Keratinocyte (primary cell): Measurements from ENCODE around the gene TAGLN. TPM values are rescaled to one million over a fixed set of nuclear protein-coding genes. Genes with fewer than 3 reads are reported as not detected.

Experiments used
- DNase-seq: peaks from one replicate; pipeline ENCODE4 v3.0.0-alpha.2; 2011; ENCODE audit warnings: low read depth, missing footprints, low spot score
- FAIRE-seq: peaks from 2 replicates; lab custom pipeline; 2011; peaks lifted over from hg19 to GRCh38; lab: Jason Lieb, UNC
- H2AFZ ChIP-seq: 2 replicates; pipeline ENCODE4 v1.6.0; 2012; ENCODE audit warnings: low read length, control low read depth, inconsistent platforms; ENCODE audit not compliant: control insufficient read depth
- H3K27ac ChIP-seq: 2 replicates; pipeline ENCODE4 v1.5.1; 2011; ENCODE audit warnings: low read length; ENCODE audit not compliant: control insufficient read depth, insufficient read depth
- H3K27me3 ChIP-seq: 3 replicates; pipeline ENCODE4 v1.6.0; 2011; ENCODE audit warnings: low read length; ENCODE audit not compliant: control insufficient read depth, insufficient read depth; ENCODE audit errors: extremely low read depth
- H3K36me3 ChIP-seq, 2 experiments: 2 replicates in 1 of 2; 3 replicates in 1 of 2; pipeline ENCODE4 v1.5.1; 2011; ENCODE audit warnings: low read length in 2 of 2, mild to moderate bottlenecking in 1 of 2; ENCODE audit not compliant: control insufficient read depth in 2 of 2, insufficient read depth in 2 of 2; ENCODE audit errors: extremely low read depth in 1 of 2
- H3K4me1 ChIP-seq: 3 replicates; pipeline ENCODE4 v1.5.1; 2011; ENCODE audit warnings: low read length; ENCODE audit not compliant: control insufficient read depth, insufficient read depth; ENCODE audit errors: extremely low read depth
- H3K4me2 ChIP-seq: 3 replicates; pipeline ENCODE4 v1.6.0; 2011; ENCODE audit warnings: low read depth, low read length; ENCODE audit not compliant: control insufficient read depth, insufficient read depth; ENCODE audit errors: extremely low read depth
- H3K4me3 ChIP-seq, 3 experiments: fragments of 200-600 bp in 1 of 3; sonication (generic) in 1 of 3; 2 replicates in 2 of 3; 3 replicates in 1 of 3; pipeline ENCODE4 v1.5.1; 2011 to 2016; ENCODE audit warnings: low read length in 3 of 3, mild to moderate bottlenecking in 3 of 3, control low read depth in 2 of 3, inconsistent platforms in 1 of 3, low read depth in 1 of 3, mixed read lengths in 1 of 3, mixed run types in 1 of 3, moderate library complexity in 1 of 3; ENCODE audit not compliant: control insufficient read depth in 2 of 3, insufficient read depth in 2 of 3; ENCODE audit errors: extremely low read depth in 1 of 3
- H3K79me2 ChIP-seq: 2 replicates; pipeline ENCODE4 v1.6.0; 2012; ENCODE audit warnings: low read length; ENCODE audit not compliant: control insufficient read depth, insufficient read depth
- H3K9ac ChIP-seq: 3 replicates; pipeline ENCODE4 v1.6.0; 2011; ENCODE audit warnings: low read length; ENCODE audit not compliant: control insufficient read depth, insufficient read depth; ENCODE audit errors: extremely low read depth
- H3K9me1 ChIP-seq: 3 replicates; pipeline ENCODE4 v1.6.0; 2011; ENCODE audit warnings: low read length; ENCODE audit not compliant: control insufficient read depth, insufficient read depth; ENCODE audit errors: extremely low read depth
- H3K9me3 ChIP-seq: 2 replicates; pipeline ENCODE4 v1.5.1; 2012; ENCODE audit warnings: low read depth, low read length; ENCODE audit not compliant: control insufficient read depth
- H4K20me1 ChIP-seq: 3 replicates; pipeline ENCODE4 v1.6.0; 2011; ENCODE audit warnings: low read length; ENCODE audit not compliant: control insufficient read depth, insufficient read depth; ENCODE audit errors: extremely low read depth
- EZH2 ChIP-seq: IDR thresholded peaks from one replicate; pipeline ENCODE4 v1.6.1; 2012; ENCODE audit warnings: inconsistent platforms, mild to moderate bottlenecking, low read length, moderate library complexity
- dilution Hi-C: fragments of 300-500 bp; cut with MboI; formaldehyde crosslinking; loops from one replicate; pipeline ENCODE4 v1.7.0; 2020; ENCODE audit warnings: low sequenced_read_pairs; ENCODE audit not compliant: extremely low pct_ligation_motif_present
- polyA plus RNA-seq, 5 experiments: library from polyadenylated mRNA; depleted of rRNA in 3 of 5; stranded (reverse) in 3 of 5; stranded (forward) in 1 of 5; unstranded in 1 of 5; fragments of >200 nt; gene quantifications; 1 replicate in 1 of 5; 2 replicates in 3 of 5; 3 replicates in 1 of 5; pipeline versions ENCODE4 v1.2.1 to v1.2.3, GENCODE V29; 2011 to 2012; ENCODE audit warnings: missing spikeins in 2 of 5, low read depth in 1 of 5, low replicate concordance in 1 of 5
- TF ChIP-seq, protein P1 (sequence below), 3 experiments: IDR thresholded peaks in 1 of 3; conservative IDR thresholded peaks in 1 of 3; optimal IDR thresholded peaks in 1 of 3; 2 replicates in 2 of 3; 3 replicates in 1 of 3; pipeline versions ENCODE3 to v1.5.1; 2011; ENCODE audit warnings: low read length in 3 of 3, mild to moderate bottlenecking in 3 of 3, moderate library complexity in 2 of 3, control low read depth in 1 of 3, inconsistent platforms in 1 of 3; ENCODE audit not compliant: insufficient read depth in 2 of 3; ENCODE audit errors: extremely low read depth in 1 of 3

TAGLN gene
- polyA plus RNA-seq, 1 donor (not counting 4 experiments of a cell fraction or from before 2014, with no cell fraction given): 26.6 TPM

DNA sequence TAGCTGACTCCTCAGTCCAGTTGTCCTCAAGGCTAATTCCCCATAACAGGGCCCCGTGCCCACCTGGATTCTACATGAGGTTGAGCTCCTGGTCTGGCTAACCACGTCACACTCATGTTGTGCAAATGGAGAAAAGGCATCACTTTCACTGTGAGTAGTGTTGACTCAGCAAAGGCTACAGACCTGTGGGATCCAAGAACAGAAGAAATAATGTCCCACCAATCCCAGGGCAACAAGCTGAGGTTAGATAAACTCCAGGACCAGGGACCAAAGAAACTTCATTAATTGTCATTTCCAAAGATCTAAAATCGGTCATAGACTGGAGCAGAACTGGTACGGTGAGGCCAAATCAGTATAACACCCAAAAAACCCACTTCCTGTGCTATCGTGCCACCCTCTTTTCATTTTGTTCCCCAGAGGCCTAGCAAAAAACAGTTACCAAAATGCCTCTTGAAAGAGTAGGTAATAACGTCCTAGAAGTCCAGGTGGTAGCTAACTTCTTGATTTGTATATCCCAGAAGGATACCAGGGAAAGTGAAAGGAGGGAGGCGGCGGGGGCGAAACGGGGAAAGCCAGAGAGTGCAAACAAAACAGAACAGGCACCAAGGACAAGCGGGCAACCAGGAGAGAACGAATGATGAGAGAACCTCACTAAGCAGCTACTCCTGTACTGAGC, 31.3 kb downstream of the TAGLN start:
- FAIRE-seq (peak; percentile 20), DNase-seq (no peak)
- Histone ChIP-seq H3K4me2 (peak overlapping the region; percentile 82), H3K36me3 (peaks cover 22 to 40% of the 10 kb centered on the region in 2 experiments), H3K9ac (peak overlapping the region; percentile 83), H2AFZ (no peak overlapping the region), H3K27ac (peak overlapping the region; percentile 86), H3K4me3 (peak overlapping the region; percentile 83 to 97 (median 86)), H3K27me3 (no peaks in the 10 kb centered on the region), H3K4me1 (peaks cover 20% of the 10 kb centered on the region), H3K9me1 (no peaks in the 10 kb centered on the region), H4K20me1 (no peaks in the 10 kb centered on the region), H3K9me3 (no peaks in the 10 kb centered on the region), H3K79me2 (peaks cover 43% of the 10 kb centered on the region)
- dilution Hi-C loops: no loop called here
- TF ChIP-seq EZH2: no peak
- TF ChIP-seq, protein P1, sequence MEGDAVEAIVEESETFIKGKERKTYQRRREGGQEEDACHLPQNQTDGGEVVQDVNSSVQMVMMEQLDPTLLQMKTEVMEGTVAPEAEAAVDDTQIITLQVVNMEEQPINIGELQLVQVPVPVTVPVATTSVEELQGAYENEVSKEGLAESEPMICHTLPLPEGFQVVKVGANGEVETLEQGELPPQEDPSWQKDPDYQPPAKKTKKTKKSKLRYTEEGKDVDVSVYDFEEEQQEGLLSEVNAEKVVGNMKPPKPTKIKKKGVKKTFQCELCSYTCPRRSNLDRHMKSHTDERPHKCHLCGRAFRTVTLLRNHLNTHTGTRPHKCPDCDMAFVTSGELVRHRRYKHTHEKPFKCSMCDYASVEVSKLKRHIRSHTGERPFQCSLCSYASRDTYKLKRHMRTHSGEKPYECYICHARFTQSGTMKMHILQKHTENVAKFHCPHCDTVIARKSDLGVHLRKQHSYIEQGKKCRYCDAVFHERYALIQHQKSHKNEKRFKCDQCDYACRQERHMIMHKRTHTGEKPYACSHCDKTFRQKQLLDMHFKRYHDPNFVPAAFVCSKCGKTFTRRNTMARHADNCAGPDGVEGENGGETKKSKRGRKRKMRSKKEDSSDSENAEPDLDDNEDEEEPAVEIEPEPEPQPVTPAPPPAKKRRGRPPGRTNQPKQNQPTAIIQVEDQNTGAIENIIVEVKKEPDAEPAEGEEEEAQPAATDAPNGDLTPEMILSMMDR (optimal IDR thresholded peaks at IDR 0.05 in 1 of 3, IDR thresholded peaks at IDR 0.05 in 1 of 3, conservative IDR thresholded peaks at IDR 0.05 in 1 of 3; ENCODE audit: extremely low read depth in 1 of 3, insufficient read depth in 2 of 3, low read length in 3 of 3): no peak

GRCh38 chr11:117230999-117231841, 32.0 kb downstream of the TAGLN start:
- no peak for TF ChIP-seq EZH2
- TF ChIP-seq, protein P1 (optimal IDR thresholded peaks at IDR 0.05 in 1 of 3, IDR thresholded peaks at IDR 0.05 in 1 of 3, conservative IDR thresholded peaks at IDR 0.05 in 1 of 3; ENCODE audit: extremely low read depth in 1 of 3, insufficient read depth in 2 of 3, low read length in 3 of 3): no peak
- peak overlapping the region; percentile 46 for H2AFZ ChIP-seq
- peak overlapping the region; percentile 83 to 97 (median 86) for H3K4me3 ChIP-seq
- FAIRE-seq (no peak), DNase-seq (no peak)
- H3K27ac ChIP-seq: peak overlapping the region; percentile 86
- peaks cover 19 to 33% of the 10 kb centered on the region in 2 experiments for H3K36me3 ChIP-seq
- dilution Hi-C loops: no loop called here
- peaks cover 43% of the 10 kb centered on the region for H3K79me2 ChIP-seq
- peak overlapping the region; percentile 82 for H3K4me2 ChIP-seq
- no peaks in the 10 kb centered on the region for H4K20me1 ChIP-seq
- no peaks in the 10 kb centered on the region for H3K9me3 ChIP-seq
- H3K9ac ChIP-seq: peak overlapping the region; percentile 83
- peaks cover 20% of the 10 kb centered on the region for H3K4me1 ChIP-seq
- H3K27me3 ChIP-seq: no peaks in the 10 kb centered on the region
- no peaks in the 10 kb centered on the region for H3K9me1 ChIP-seq
